Progenitor cell of endocrine pancreas (in vitro differentiated cells): ENCODE measurements around the gene PPP1R17. TPM values are rescaled to one million over a fixed set of nuclear protein-coding genes. Genes with fewer than 3 reads are reported as not detected.

ENCODE experiments used
- DNase-seq: peaks from one replicate; pipeline ENCODE4 v3.0.0; 2021; ENCODE audit warnings: low spot score; ENCODE audit not compliant: unreplicated experiment
- H3K27ac Mint-ChIP-seq: 2 replicates; pipeline ENCODE4 v1.8.0; 2021; ENCODE audit warnings: mild to moderate bottlenecking, moderate library complexity, mixed read lengths
- H3K27me3 Mint-ChIP-seq: 2 replicates; pipeline ENCODE4 v1.8.0; 2021; ENCODE audit warnings: mixed read lengths
- H3K36me3 Mint-ChIP-seq: 2 replicates; pipeline ENCODE4 v1.8.0; 2022; ENCODE audit warnings: mixed read lengths; ENCODE audit not compliant: insufficient read depth
- H3K4me1 Mint-ChIP-seq: 2 replicates; pipeline ENCODE4 v1.8.0; 2021; ENCODE audit warnings: low read depth, mixed read lengths
- H3K4me3 Mint-ChIP-seq: 2 replicates; pipeline ENCODE4 v1.8.0; 2021; ENCODE audit warnings: low read depth, mild to moderate bottlenecking, moderate library complexity, mixed read lengths
- H3K9me3 Mint-ChIP-seq: 2 replicates; pipeline ENCODE4 v1.8.0; 2021; ENCODE audit warnings: low read depth, mixed read lengths
- total RNA-seq: library from RNA; stranded (reverse); gene quantifications from 2 replicates; pipeline ENCODE4 v1.2.1, GENCODE V29; 2021
- TF ChIP-seq, protein P1 (sequence below): fragments of 200-600 bp; sonication (generic); IDR thresholded peaks from one replicate; pipeline ENCODE4 v1.5.0; 2021; ENCODE audit warnings: antibody characterized with exemption, mild to moderate bottlenecking; ENCODE audit not compliant: unreplicated experiment

PPP1R17 gene
- total RNA-seq, 1 donor from 2014 or later, result 0.96 TPM

DNA sequence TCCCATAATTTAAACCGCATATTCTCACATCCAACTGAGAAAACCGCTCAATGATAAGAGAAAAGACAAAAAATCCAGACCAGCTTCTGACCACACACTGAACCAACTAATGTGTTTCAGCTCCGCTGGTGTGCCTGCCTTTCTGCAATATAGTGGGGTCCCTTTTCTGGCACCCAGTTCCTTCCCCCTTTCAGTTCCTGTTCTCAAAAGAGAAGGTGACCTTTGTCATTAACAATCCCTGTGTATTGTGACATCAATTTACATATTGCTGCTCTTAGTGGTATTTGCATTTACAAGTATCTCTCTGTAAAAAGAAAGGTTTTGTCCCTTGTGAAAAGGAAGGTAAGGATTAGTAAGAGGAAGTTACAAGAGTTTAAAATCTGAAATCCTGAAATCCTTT is 1.4 kb downstream of the PPP1R17 start:
- H3K4me3 Mint-ChIP-seq, result no peak overlapping the region
- H3K36me3 Mint-ChIP-seq, result no peaks in the 10 kb centered on the region
- H3K4me1 Mint-ChIP-seq, result peaks cover 7% of the 10 kb centered on the region
- no peaks in the 10 kb centered on the region for H3K9me3 Mint-ChIP-seq
- H3K27ac Mint-ChIP-seq, result no peak overlapping the region
- no peak for DNase-seq
- peaks cover 39% of the 10 kb centered on the region for H3K27me3 Mint-ChIP-seq
- TF ChIP-seq, protein P1, sequence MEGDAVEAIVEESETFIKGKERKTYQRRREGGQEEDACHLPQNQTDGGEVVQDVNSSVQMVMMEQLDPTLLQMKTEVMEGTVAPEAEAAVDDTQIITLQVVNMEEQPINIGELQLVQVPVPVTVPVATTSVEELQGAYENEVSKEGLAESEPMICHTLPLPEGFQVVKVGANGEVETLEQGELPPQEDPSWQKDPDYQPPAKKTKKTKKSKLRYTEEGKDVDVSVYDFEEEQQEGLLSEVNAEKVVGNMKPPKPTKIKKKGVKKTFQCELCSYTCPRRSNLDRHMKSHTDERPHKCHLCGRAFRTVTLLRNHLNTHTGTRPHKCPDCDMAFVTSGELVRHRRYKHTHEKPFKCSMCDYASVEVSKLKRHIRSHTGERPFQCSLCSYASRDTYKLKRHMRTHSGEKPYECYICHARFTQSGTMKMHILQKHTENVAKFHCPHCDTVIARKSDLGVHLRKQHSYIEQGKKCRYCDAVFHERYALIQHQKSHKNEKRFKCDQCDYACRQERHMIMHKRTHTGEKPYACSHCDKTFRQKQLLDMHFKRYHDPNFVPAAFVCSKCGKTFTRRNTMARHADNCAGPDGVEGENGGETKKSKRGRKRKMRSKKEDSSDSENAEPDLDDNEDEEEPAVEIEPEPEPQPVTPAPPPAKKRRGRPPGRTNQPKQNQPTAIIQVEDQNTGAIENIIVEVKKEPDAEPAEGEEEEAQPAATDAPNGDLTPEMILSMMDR, result no peak

- no peak overlapping the region for H3K4me3 Mint-ChIP-seq
- peaks cover 7% of the 10 kb centered on the region for H3K4me1 Mint-ChIP-seq
- DNase-seq, result no peak
- peaks cover 39% of the 10 kb centered on the region for H3K27me3 Mint-ChIP-seq
- TF ChIP-seq, protein P1, result no peak
- no peak overlapping the region for H3K27ac Mint-ChIP-seq
- no peaks in the 10 kb centered on the region for H3K36me3 Mint-ChIP-seq
- no peaks in the 10 kb centered on the region for H3K9me3 Mint-ChIP-seq
These were observed 2.0 kb downstream of the PPP1R17 start for GRCh38 chr7:31688996-31689395.

DNA sequence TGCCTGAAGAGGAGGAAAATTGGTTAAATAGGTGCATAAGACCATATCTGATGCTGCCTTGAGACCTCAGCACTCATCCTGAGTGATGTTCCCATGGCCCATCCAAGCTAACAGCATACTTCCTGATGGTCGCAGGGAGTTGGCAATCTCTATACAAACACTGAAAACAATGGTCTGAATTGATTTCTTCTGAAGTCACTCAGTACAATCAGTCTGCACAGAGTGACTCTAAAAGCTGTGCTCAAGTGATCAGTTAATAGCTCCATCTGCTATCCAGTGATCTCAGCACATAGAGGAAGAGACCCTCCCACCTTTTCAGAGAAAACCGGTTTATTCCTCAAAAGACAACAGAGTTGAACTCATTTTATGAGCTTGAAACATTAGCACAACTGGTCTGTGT is 3.9 kb downstream of the PPP1R17 start:
- no peaks in the 10 kb centered on the region for H3K9me3 Mint-ChIP-seq
- TF ChIP-seq, protein P1, result no peak
- no peak overlapping the region for H3K27ac Mint-ChIP-seq
- no peaks in the 10 kb centered on the region for H3K36me3 Mint-ChIP-seq
- H3K27me3 Mint-ChIP-seq, result peaks cover 42% of the 10 kb centered on the region
- no peak overlapping the region for H3K4me3 Mint-ChIP-seq
- H3K4me1 Mint-ChIP-seq, result peaks cover 7% of the 10 kb centered on the region
- DNase-seq, result no peak

DNA sequence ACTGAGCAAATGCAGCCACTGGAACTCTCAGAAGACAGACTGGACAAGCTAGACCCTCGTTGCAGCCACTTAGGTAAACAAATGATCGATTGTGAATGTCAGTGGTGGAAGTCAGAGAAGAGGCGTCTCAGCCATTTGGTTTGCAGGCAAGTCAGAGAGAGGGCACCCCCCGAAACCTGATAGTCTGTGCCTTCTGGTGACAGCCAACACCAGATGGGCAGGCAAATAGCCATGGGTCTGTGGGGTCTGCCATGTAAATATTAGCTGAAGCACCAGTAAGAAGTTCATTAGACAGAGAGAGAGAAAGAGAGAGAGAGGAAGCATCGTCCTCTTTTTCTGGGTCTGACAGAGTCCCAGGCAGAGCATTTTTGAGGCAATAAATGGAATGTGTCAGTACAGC is 5.4 kb downstream of the PPP1R17 start:
- DNase-seq, result no peak
- Mint-ChIP-seq H3K9me3 (no peaks in the 10 kb centered on the region), H3K4me3 (no peak overlapping the region), H3K36me3 (no peaks in the 10 kb centered on the region), H3K27ac (no peak overlapping the region), H3K27me3 (peaks cover 32% of the 10 kb centered on the region), H3K4me1 (peaks cover 7% of the 10 kb centered on the region)
- TF ChIP-seq, protein P1, result no peak

- Mint-ChIP-seq H3K4me1 (peaks cover 7% of the 10 kb centered on the region), H3K36me3 (no peaks in the 10 kb centered on the region), H3K27ac (no peak overlapping the region), H3K27me3 (peaks cover 32% of the 10 kb centered on the region), H3K9me3 (no peaks in the 10 kb centered on the region), H3K4me3 (no peak overlapping the region)
- DNase-seq, result no peak
- TF ChIP-seq, protein P1, result no peak
These were observed 5.9 kb downstream of the PPP1R17 start for GRCh38 chr7:31692871-31693270.
